ENCODE results near the gene SLC6A5. TPM values are rescaled to one million over a fixed set of nuclear protein-coding genes. Genes with fewer than 3 reads are reported as not detected.

SLC6A5 gene
- total RNA-seq, 1 experiment from 2014 or later, result not detected

- H3K4me1 ChIP-seq (ENCODE audit: control insufficient read depth, insufficient read depth, low read length), result no peaks in the 10 kb centered on the region
- no peak for TF ChIP-seq TCF7L2 (IDR thresholded peaks at IDR 0.05; ENCODE audit: low read depth, low read length)
- no peak for TF ChIP-seq POLR2AphosphoS5 (IDR thresholded peaks at IDR 0.05; ENCODE audit: low read depth, low read length)
- TF ChIP-seq SIN3A (IDR thresholded peaks at IDR 0.05; ENCODE audit: borderline replicate concordance, insufficient read depth, low read depth, low read length), result no peak
- TF ChIP-seq CTCF (IDR thresholded peaks at IDR 0.05), result no peak
- TF ChIP-seq REST (IDR thresholded peaks at IDR 0.05; ENCODE audit: insufficient read depth in 1 of 2, low read depth in 2 of 2, low read length in 1 of 2), result no peak
- DNase-seq (ENCODE audit: low read depth, low spot score), result no peak
- POLR2A ChIA-PET, result no interaction called here
- H3K9me3 ChIP-seq (ENCODE audit: control insufficient read depth, insufficient read depth, low read depth, low read length), result no peaks in the 10 kb centered on the region
- no TSS peak for BruUV-seq (replicated peaks)
- peaks cover 23% of the 10 kb centered on the region for H3K27me3 ChIP-seq (ENCODE audit: control insufficient read depth, insufficient read depth, low read length)
- H3K36me3 ChIP-seq (ENCODE audit: control insufficient read depth, insufficient read depth, low read length), result no peaks in the 10 kb centered on the region
- CTCF ChIA-PET, result no interaction called here
- no peak overlapping the region for H3K4me3 ChIP-seq (ENCODE audit: low read depth in 2 of 2, low read length in 2 of 2)
- intact Hi-C loops (cut with micrococcal nuclease; ENCODE audit: unreplicated experiment) (no loop called here), in situ Hi-C loops (cut with HindIII; ENCODE audit: low pct_unique_long_range_greater_than_20kb, low sequenced_read_pairs) (no loop called here)
- no peak overlapping the region for H3K27ac ChIP-seq (ENCODE audit: low read length)
- ATAC-seq, result no peak
Observed at GRCh38 chr11:20598492-20598891, 916 bp upstream of the SLC6A5 start.

- Histone ChIP-seq H3K9me3 (ENCODE audit: control insufficient read depth, insufficient read depth, low read depth, low read length) (no peaks in the 10 kb centered on the region), H3K27me3 (ENCODE audit: control insufficient read depth, insufficient read depth, low read length) (peaks cover 20% of the 10 kb centered on the region), H3K4me3 (ENCODE audit: low read depth in 2 of 2, low read length in 2 of 2) (no peak overlapping the region), H3K4me1 (ENCODE audit: control insufficient read depth, insufficient read depth, low read length) (no peaks in the 10 kb centered on the region), H3K36me3 (ENCODE audit: control insufficient read depth, insufficient read depth, low read length) (no peaks in the 10 kb centered on the region), H3K27ac (ENCODE audit: low read length) (no peak overlapping the region)
- TF ChIP-seq CTCF (IDR thresholded peaks at IDR 0.05), result no peak
- no peak for TF ChIP-seq POLR2AphosphoS5 (IDR thresholded peaks at IDR 0.05; ENCODE audit: low read depth, low read length)
- TF ChIP-seq REST (IDR thresholded peaks at IDR 0.05; ENCODE audit: insufficient read depth in 1 of 2, low read depth in 2 of 2, low read length in 1 of 2), result no peak
- no peak for TF ChIP-seq SIN3A (IDR thresholded peaks at IDR 0.05; ENCODE audit: borderline replicate concordance, insufficient read depth, low read depth, low read length)
- no peak for TF ChIP-seq TCF7L2 (IDR thresholded peaks at IDR 0.05; ENCODE audit: low read depth, low read length)
- in situ Hi-C loops (cut with HindIII; ENCODE audit: low pct_unique_long_range_greater_than_20kb, low sequenced_read_pairs), result no loop called here
- ChIA-PET POLR2A (no interaction called here), CTCF (no interaction called here)
- no peak for ATAC-seq
- intact Hi-C loops (cut with micrococcal nuclease; ENCODE audit: unreplicated experiment), result no loop called here
- no peak for DNase-seq (ENCODE audit: low read depth, low spot score)
- BruUV-seq (replicated peaks), result no TSS peak
Observed at GRCh38 chr11:20600020-20600346, 575 bp downstream of the SLC6A5 start.

Measured in Panc1 (cell line).